WTC11 (cell line): ENCODE measurements around the gene AP4S1. TPM values are rescaled to one million over a fixed set of nuclear protein-coding genes. Genes with fewer than 3 reads are reported as not detected.

Source experiments
- ATAC-seq: fragments of 200-7000 bp; cut with Tn5 transposase; 2 replicates; pipeline ENCODE4 v1.10.0; 2021; ENCODE audit warnings: mild to moderate bottlenecking, moderate library complexity
- CTCF ChIA-PET: fragments of 300-600 bp; sonication (Branson Sonifier 250); formaldehyde crosslinking; loops from one replicate; lab custom pipeline; 2021; ENCODE audit warnings: antibody characterized with exemption; lab: Charles Lee
- POLR2A ChIA-PET: fragments of 350-600 bp; sonication (Branson Sonifier 250); formaldehyde crosslinking; loops from one replicate; lab custom pipeline; 2021; ENCODE audit warnings: antibody characterized with exemption; lab: Charles Lee
- DNase-seq: peaks from one replicate; pipeline ENCODE4 v3.0.0; 2021; ENCODE audit warnings: low spot score
- H3K27ac Mint-ChIP-seq: 2 replicates; pipeline ENCODE4 v1.8.0; 2021; ENCODE audit warnings: mixed read lengths
- H3K27me3 Mint-ChIP-seq: 2 replicates; pipeline ENCODE4 v1.8.0; 2021; ENCODE audit warnings: low read depth, mild to moderate bottlenecking, moderate library complexity, mixed read lengths
- H3K36me3 Mint-ChIP-seq: 2 replicates; pipeline ENCODE4 v1.8.0; 2021; ENCODE audit warnings: mixed read lengths
- H3K4me1 Mint-ChIP-seq: 2 replicates; pipeline ENCODE4 v1.8.0; 2022; ENCODE audit warnings: mixed read lengths
- H3K4me3 Mint-ChIP-seq: 2 replicates; pipeline ENCODE4 v1.8.0; 2021; ENCODE audit warnings: mild to moderate bottlenecking, moderate library complexity, mixed read lengths
- H3K9me3 Mint-ChIP-seq: 2 replicates; pipeline ENCODE4 v1.8.0; 2021; ENCODE audit warnings: mixed read lengths
- AFF4 ChIP-seq: sonication (generic); formaldehyde crosslinking; IDR thresholded peaks from 2 replicates; pipeline ENCODE4 v1.8.1; 2023; ENCODE audit warnings: mild to moderate bottlenecking, missing genetic modification reagents, borderline replicate concordance
- FOXJ3 ChIP-seq: sonication (generic); formaldehyde crosslinking; IDR thresholded peaks from 2 replicates; pipeline ENCODE4 v1.9.0; 2021; ENCODE audit warnings: missing genetic modification reagents, mild to moderate bottlenecking, borderline replicate concordance
- FOXK1 ChIP-seq: sonication (generic); formaldehyde crosslinking; IDR thresholded peaks from 2 replicates; pipeline ENCODE4 v1.8.0; 2022; ENCODE audit warnings: mild to moderate bottlenecking, moderate library complexity, missing genetic modification reagents
- FOXP1 ChIP-seq: sonication (generic); formaldehyde crosslinking; IDR thresholded peaks from 2 replicates; pipeline ENCODE4 v1.8.0; 2022; ENCODE audit warnings: missing genetic modification reagents, mild to moderate bottlenecking, moderate library complexity, borderline replicate concordance
- GABPB1 ChIP-seq: sonication (generic); formaldehyde crosslinking; IDR thresholded peaks from 2 replicates; pipeline ENCODE4 v1.8.1; 2023; ENCODE audit warnings: mild to moderate bottlenecking, missing genetic modification reagents
- PRDM15 ChIP-seq: sonication (generic); formaldehyde crosslinking; IDR thresholded peaks from 2 replicates; pipeline ENCODE4 v1.8.0; 2022; ENCODE audit warnings: missing genetic modification reagents
- TEAD4 ChIP-seq: sonication (generic); formaldehyde crosslinking; IDR thresholded peaks from 2 replicates; pipeline ENCODE4 v1.8.0; 2022; ENCODE audit warnings: mild to moderate bottlenecking, missing genetic modification reagents
- TP53 ChIP-seq: sonication (generic); formaldehyde crosslinking; IDR thresholded peaks from 2 replicates; pipeline ENCODE4 v1.8.1; 2023; ENCODE audit warnings: mild to moderate bottlenecking, missing genetic modification reagents
- ZNF138 ChIP-seq: sonication (generic); formaldehyde crosslinking; conservative IDR thresholded peaks from 2 replicates; pipeline ENCODE4 v1.8.1; 2022; ENCODE audit warnings: mild to moderate bottlenecking, moderate library complexity, missing genetic modification reagents
- ZNF281 ChIP-seq: sonication (generic); formaldehyde crosslinking; IDR thresholded peaks from 2 replicates; pipeline ENCODE4 v1.8.0; 2023; ENCODE audit warnings: mild to moderate bottlenecking, missing genetic modification reagents
- ZNF416 ChIP-seq: fragments of 250-450 bp; sonication (Bioruptor Pico); IDR thresholded peaks from 2 replicates; pipeline ENCODE4 v1.9.0; 2021; ENCODE audit warnings: mild to moderate bottlenecking, inconsistent platforms
- total RNA-seq: library from RNA; stranded (reverse); gene quantifications from 3 replicates; pipeline ENCODE4 v1.2.3, GENCODE V29; 2021
- TF ChIP-seq, protein P1 (sequence below): sonication (generic); formaldehyde crosslinking; IDR thresholded peaks from 2 replicates; pipeline ENCODE4 v1.8.1; 2023; ENCODE audit warnings: mild to moderate bottlenecking, moderate library complexity, missing genetic modification reagents
- TF ChIP-seq, protein P2 (sequence below): sonication (generic); formaldehyde crosslinking; IDR thresholded peaks from 2 replicates; pipeline ENCODE4 v1.8.0; 2022; ENCODE audit warnings: mild to moderate bottlenecking, missing genetic modification reagents
- TF ChIP-seq, protein P3 (sequence below): sonication (generic); formaldehyde crosslinking; IDR thresholded peaks from 2 replicates; pipeline ENCODE4 v1.8.0; 2023; ENCODE audit warnings: missing genetic modification reagents, mild to moderate bottlenecking, borderline replicate concordance

AP4S1 gene
- total RNA-seq, 1 experiment from 2014 or later = 7.0 TPM

DNA sequence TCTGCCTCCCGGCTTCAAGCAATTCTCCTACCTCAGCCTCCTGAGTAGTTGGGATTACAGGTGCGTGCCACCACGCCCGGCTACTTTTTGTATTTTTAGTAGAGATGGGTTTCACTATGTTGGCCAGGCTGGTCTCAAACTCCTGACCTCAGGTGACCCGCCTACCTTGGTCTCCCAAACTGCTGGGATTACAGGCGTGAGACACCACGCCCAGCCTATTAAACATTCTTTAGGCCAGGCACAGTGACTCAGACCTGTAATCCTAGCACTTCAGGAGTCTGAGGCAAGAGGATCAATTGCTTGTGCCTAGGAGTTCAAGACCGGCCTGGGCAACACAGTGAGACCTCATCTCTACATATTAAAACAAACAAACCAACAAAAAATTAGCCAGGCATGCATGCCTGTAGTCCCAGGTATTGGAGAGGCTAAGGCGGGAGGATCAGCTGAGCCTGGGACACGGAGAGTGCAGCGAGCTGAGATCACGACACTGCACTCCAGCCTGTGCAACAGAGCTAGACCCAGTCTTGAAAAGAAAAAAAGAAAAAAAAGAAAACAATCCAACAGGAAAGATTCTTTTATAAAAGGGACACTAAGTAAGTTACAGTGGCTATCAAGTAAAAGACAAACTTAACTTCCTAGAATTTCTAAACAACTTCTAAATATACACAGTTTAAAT is 111.9 kb downstream of the AP4S1 start:
- no peak overlapping the region for H3K27ac Mint-ChIP-seq
- CTCF ChIA-PET = no interaction called here
- H3K9me3 Mint-ChIP-seq = no peaks in the 10 kb centered on the region
- H3K4me1 Mint-ChIP-seq = no peaks in the 10 kb centered on the region
- DNase-seq (no peak), ATAC-seq (no peak)
- no peaks in the 10 kb centered on the region for H3K27me3 Mint-ChIP-seq
- H3K4me3 Mint-ChIP-seq = no peak overlapping the region
- TF ChIP-seq PRDM15 (CRISPR knock-in tag) (no peak), TP53 (CRISPR knock-in tag) (no peak), ZNF138 (CRISPR knock-in tag) (no peak), AFF4 (CRISPR knock-in tag) (no peak), ZNF416 (CRISPR knock-in tag) (no peak), GABPB1 (no peak), FOXJ3 (CRISPR knock-in tag) (no peak)
- peaks cover 47% of the 10 kb centered on the region for H3K36me3 Mint-ChIP-seq
- POLR2A ChIA-PET = no interaction called here

DNA sequence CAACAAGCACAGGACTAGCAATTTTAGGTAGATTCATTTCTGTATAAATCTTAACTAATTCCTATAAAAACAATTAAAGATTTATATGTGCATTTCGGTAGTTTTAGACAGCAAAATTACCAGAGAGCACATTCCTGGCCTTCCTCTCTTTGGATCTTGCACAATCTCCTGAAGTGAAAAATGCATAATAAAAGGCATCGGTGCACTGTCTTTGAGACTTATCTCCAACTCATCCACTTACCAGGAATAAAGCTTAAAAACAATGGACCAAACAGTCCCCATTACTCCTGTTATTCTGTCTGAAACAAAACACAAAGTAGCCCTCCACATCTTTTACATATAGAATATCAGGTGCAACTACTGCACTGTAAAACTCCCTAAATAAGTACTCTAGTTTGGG is 112.9 kb downstream of the AP4S1 start:
- no peaks in the 10 kb centered on the region for H3K4me1 Mint-ChIP-seq
- no peak overlapping the region for H3K27ac Mint-ChIP-seq
- no peaks in the 10 kb centered on the region for H3K27me3 Mint-ChIP-seq
- ChIA-PET CTCF (no interaction called here), POLR2A (no interaction called here)
- H3K36me3 Mint-ChIP-seq = peaks cover 43% of the 10 kb centered on the region
- H3K9me3 Mint-ChIP-seq = no peaks in the 10 kb centered on the region
- ATAC-seq (no peak), DNase-seq (no peak)
- no peak overlapping the region for H3K4me3 Mint-ChIP-seq
- TF ChIP-seq FOXK1 (CRISPR knock-in tag) (no peak), ZNF281 (CRISPR knock-in tag) (no peak), TEAD4 (CRISPR knock-in tag) (no peak), GABPB1 (no peak), FOXP1 (CRISPR knock-in tag) (no peak)
- TF ChIP-seq, protein P1, sequence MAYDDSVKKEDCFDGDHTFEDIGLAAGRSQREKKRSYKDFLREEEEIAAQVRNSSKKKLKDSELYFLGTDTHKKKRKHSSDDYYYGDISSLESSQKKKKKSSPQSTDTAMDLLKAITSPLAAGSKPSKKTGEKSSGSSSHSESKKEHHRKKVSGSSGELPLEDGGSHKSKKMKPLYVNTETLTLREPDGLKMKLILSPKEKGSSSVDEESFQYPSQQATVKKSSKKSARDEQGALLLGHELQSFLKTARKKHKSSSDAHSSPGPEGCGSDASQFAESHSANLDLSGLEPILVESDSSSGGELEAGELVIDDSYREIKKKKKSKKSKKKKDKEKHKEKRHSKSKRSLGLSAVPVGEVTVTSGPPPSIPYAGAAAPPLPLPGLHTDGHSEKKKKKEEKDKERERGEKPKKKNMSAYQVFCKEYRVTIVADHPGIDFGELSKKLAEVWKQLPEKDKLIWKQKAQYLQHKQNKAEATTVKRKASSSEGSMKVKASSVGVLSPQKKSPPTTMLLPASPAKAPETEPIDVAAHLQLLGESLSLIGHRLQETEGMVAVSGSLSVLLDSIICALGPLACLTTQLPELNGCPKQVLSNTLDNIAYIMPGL = no peak
- TF ChIP-seq, protein P2, sequence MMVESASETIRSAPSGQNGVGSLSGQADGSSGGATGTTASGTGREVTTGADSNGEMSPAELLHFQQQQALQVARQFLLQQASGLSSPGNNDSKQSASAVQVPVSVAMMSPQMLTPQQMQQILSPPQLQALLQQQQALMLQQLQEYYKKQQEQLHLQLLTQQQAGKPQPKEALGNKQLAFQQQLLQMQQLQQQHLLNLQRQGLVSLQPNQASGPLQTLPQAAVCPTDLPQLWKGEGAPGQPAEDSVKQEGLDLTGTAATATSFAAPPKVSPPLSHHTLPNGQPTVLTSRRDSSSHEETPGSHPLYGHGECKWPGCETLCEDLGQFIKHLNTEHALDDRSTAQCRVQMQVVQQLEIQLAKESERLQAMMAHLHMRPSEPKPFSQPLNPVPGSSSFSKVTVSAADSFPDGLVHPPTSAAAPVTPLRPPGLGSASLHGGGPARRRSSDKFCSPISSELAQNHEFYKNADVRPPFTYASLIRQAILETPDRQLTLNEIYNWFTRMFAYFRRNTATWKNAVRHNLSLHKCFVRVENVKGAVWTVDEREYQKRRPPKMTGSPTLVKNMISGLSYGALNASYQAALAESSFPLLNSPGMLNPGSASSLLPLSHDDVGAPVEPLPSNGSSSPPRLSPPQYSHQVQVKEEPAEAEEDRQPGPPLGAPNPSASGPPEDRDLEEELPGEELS (CRISPR knock-in tag) = no peak
- TF ChIP-seq, protein P3, sequence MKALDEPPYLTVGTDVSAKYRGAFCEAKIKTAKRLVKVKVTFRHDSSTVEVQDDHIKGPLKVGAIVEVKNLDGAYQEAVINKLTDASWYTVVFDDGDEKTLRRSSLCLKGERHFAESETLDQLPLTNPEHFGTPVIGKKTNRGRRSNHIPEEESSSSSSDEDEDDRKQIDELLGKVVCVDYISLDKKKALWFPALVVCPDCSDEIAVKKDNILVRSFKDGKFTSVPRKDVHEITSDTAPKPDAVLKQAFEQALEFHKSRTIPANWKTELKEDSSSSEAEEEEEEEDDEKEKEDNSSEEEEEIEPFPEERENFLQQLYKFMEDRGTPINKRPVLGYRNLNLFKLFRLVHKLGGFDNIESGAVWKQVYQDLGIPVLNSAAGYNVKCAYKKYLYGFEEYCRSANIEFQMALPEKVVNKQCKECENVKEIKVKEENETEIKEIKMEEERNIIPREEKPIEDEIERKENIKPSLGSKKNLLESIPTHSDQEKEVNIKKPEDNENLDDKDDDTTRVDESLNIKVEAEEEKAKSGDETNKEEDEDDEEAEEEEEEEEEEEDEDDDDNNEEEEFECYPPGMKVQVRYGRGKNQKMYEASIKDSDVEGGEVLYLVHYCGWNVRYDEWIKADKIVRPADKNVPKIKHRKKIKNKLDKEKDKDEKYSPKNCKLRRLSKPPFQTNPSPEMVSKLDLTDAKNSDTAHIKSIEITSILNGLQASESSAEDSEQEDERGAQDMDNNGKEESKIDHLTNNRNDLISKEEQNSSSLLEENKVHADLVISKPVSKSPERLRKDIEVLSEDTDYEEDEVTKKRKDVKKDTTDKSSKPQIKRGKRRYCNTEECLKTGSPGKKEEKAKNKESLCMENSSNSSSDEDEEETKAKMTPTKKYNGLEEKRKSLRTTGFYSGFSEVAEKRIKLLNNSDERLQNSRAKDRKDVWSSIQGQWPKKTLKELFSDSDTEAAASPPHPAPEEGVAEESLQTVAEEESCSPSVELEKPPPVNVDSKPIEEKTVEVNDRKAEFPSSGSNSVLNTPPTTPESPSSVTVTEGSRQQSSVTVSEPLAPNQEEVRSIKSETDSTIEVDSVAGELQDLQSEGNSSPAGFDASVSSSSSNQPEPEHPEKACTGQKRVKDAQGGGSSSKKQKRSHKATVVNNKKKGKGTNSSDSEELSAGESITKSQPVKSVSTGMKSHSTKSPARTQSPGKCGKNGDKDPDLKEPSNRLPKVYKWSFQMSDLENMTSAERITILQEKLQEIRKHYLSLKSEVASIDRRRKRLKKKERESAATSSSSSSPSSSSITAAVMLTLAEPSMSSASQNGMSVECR (CRISPR knock-in tag) = no peak
